HEK293 (cell line): ENCODE measurements around the gene MYL4.

Source experiments
- ZBTB20 ChIP-seq: fragments of 450-650 bp; formaldehyde crosslinking; IDR thresholded peaks from 2 replicates; pipeline ENCODE4 v1.5.1; 2016; ENCODE audit warnings: missing biosample characterization, missing genetic modification characterization
- ZBTB7A ChIP-seq: fragments of 450-650 bp; formaldehyde crosslinking; IDR thresholded peaks from 2 replicates; pipeline ENCODE4 v1.5.1; 2016; ENCODE audit warnings: low read depth, missing biosample characterization, missing genetic modification characterization
- ZNF544 ChIP-seq: fragments of 450-650 bp; formaldehyde crosslinking; IDR thresholded peaks from 2 replicates; pipeline ENCODE4 v1.5.0; 2017; ENCODE audit warnings: missing biosample characterization, missing genetic modification characterization
- ZNF548 ChIP-seq: fragments of 450-650 bp; formaldehyde crosslinking; IDR thresholded peaks from 2 replicates; pipeline ENCODE4 v1.5.1; 2016; ENCODE audit warnings: missing biosample characterization, missing genetic modification characterization
- TF ChIP-seq, protein P1 (sequence below): fragments of 450-650 bp; formaldehyde crosslinking; IDR thresholded peaks from 2 replicates; pipeline ENCODE4 v1.5.1; 2016; ENCODE audit warnings: missing biosample characterization, missing genetic modification characterization

DNA sequence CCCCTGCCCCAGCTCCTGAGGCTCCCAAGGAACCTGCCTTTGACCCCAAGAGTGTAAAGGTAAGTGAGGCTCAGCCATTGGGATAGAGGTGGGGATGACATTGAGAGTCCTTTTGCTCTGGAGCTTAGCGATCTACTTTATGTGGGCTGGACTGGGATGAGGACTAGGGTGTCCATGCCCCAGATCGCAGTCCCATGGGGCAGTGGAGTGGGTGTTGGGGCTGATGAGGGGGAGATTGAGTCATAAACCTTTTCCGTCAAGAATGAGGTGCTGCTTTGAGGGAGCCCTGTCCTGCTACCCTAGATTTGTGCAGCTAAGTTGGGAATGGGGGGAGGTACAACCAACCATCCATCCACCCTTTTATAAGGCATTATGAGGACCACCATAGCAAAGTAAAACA lies 351 bp downstream of the MYL4 start:
- TF ChIP-seq ZNF544 (tag by site-specific recombination), result no peak
- TF ChIP-seq, protein P1, sequence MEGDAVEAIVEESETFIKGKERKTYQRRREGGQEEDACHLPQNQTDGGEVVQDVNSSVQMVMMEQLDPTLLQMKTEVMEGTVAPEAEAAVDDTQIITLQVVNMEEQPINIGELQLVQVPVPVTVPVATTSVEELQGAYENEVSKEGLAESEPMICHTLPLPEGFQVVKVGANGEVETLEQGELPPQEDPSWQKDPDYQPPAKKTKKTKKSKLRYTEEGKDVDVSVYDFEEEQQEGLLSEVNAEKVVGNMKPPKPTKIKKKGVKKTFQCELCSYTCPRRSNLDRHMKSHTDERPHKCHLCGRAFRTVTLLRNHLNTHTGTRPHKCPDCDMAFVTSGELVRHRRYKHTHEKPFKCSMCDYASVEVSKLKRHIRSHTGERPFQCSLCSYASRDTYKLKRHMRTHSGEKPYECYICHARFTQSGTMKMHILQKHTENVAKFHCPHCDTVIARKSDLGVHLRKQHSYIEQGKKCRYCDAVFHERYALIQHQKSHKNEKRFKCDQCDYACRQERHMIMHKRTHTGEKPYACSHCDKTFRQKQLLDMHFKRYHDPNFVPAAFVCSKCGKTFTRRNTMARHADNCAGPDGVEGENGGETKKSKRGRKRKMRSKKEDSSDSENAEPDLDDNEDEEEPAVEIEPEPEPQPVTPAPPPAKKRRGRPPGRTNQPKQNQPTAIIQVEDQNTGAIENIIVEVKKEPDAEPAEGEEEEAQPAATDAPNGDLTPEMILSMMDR (tag by site-specific recombination), result no peak
- TF ChIP-seq ZNF548 (tag by site-specific recombination), result no peak
- no peak for TF ChIP-seq ZBTB7A (tag by site-specific recombination)
- no peak for TF ChIP-seq ZBTB20 (tag by site-specific recombination)
